ENCODE results near the gene MSL3B.

MSL3B gene

DNA sequence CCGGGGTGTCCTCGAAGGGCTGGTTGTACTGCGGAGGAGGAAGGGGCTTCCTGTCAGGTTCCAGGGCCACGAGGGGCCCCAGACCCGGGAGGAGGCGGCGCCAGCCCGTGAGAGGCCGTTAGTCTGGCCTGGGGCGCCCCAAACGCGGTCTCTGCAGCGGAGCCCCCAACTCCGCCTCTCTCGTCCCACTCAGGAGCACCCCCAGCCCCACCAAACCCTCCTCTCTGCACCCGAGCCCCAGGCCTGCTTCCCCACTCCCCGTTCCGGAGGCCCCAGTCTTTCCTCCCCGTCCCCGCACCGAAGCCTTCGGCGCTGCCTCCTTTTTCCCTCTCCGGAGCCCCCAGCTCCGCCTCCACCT is 14.3 kb downstream of the MSL3B start:
- no peak for DNase-seq (ENCODE audit: low read depth in 3 of 3, low spot score in 2 of 3)

DNA sequence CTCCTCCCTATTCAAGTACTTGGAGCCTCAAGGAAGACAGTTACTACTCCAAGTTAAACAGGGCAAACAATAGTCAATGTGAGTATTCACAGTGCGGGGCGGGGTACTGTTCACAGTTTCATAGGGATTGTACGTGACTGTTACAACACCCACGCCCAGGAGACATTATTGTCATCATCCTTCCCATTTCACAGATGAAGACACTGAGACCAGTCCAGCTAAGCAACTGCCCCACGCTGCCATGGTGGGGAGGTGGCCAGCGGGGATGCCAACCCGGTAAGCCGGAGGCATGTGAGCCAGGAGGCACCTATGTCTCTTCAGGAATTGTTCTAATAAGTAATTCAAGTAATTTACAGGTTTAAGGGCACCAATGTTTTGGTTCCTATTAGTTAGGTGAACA is 14.8 kb downstream of the MSL3B start:
- no peak for DNase-seq (ENCODE audit: low read depth in 3 of 3, low spot score in 2 of 3)

DNA sequence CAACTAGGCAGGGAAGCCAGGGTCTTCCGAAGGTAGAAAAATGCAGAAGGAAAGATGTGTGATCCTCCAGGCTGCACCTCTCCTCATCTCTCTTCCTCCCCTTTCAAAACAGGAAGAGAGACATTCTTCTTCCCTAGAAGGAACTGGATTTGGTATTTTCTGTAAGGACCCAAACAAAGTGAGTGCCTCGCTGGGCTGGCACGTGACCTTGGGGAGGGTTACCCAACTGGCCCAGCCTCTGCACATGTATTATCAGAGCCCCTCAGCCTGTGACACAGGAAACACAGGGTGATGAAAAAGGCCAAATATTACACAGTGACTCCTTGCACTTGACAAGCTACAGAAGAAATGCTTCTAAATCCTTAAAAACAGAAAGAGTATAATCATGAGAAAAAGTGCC is 16.1 kb downstream of the MSL3B start:
- DNase-seq (ENCODE audit: low read depth in 3 of 3, low spot score in 2 of 3), result no peak

DNA sequence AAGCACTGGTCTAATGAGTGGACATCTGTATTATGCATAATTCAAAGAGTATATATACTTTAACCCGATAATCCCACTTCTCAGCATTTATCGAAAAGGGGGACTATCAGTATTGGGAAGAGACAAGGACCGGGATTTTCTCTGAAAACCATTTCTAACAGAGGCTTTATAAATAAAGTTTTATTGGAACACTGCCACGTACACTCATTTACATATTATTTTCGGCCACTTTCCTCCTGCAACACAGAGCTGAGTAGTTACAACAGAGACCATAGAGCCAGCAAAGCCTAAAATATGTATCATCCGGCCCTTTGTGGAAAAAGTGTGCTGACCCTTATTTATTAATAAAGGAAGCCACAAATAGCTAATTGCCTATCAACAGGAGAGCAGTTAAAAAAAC is 17.0 kb downstream of the MSL3B start:
- DNase-seq (ENCODE audit: low read depth in 3 of 3, low spot score in 2 of 3), result no peak

DNA sequence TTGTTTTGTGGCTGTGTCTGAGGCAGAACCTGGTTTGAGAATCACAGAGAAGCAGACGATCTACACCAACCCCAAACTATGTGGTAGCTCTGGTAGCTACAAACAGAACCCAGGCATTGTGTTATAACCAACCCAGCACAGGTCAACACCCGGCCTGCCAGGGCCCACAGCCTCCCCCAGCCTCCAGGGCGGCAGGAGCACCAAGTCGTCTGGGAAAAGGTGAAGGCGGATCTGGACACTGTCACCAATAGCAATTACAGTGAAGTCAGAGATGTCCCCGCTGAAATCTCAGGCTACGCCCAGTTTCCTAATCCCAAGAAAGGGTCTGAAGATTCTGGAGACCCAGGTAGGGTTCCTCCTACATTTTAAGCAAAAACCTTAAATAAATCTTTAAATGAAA is 17.4 kb downstream of the MSL3B start:
- DNase-seq (ENCODE audit: low read depth in 3 of 3, low spot score in 2 of 3), result no peak

DNA sequence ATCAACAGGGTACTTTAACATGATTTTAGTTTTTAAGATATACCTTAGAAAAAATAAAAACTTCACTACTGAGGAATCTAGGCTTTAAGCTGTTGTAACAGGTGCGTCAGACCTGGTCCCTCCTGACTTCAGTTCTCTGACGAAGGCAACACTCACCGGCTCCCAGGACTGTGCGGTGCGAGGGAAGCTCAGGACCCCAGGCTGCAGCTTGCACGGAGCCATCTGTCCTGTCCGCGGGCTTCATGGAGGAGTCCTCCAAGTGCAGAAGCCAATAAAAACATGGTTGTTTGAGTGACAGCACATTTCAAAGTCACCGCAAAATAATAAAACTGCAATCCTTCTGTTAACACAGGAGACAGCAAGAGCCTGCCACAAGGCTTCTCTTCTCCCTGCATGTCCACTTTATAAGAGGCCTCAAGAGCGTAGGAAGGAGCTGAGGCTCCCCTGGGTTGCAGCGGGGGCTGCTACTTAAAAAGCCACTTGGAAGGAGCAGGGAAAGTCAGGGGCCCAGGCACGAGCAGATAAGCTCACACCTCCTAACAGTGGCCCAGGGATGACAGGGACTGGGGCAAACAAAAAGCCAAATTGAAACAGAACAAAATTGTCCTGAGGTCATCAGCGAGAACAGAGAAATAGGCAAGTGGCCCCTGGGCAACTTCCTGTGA is 18.4 kb downstream of the MSL3B start:
- DNase-seq (ENCODE audit: low read depth in 3 of 3, low spot score in 2 of 3), result no peak

DNA sequence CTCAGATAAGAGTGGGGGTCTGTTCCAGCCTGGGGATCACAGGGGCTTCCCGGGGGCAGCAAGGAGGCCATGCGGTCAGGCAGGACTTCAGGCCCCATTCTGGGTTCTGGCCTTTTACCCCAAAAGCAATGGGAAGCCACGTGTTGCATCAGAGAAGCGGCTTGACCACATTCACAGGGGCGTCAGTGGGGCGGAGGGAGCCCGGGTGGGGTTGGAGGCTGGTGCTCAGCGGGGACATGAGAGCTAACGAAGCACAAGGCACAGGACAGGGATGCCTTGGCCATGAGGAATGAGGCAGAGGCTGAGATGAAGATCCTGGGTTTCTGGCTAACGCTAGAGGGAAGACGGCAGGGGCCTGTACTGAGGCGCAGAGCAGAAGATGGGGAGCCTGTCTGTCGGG is 19.9 kb downstream of the MSL3B start:
- DNase-seq (ENCODE audit: low read depth in 3 of 3, low spot score in 2 of 3), result no peak

DNA sequence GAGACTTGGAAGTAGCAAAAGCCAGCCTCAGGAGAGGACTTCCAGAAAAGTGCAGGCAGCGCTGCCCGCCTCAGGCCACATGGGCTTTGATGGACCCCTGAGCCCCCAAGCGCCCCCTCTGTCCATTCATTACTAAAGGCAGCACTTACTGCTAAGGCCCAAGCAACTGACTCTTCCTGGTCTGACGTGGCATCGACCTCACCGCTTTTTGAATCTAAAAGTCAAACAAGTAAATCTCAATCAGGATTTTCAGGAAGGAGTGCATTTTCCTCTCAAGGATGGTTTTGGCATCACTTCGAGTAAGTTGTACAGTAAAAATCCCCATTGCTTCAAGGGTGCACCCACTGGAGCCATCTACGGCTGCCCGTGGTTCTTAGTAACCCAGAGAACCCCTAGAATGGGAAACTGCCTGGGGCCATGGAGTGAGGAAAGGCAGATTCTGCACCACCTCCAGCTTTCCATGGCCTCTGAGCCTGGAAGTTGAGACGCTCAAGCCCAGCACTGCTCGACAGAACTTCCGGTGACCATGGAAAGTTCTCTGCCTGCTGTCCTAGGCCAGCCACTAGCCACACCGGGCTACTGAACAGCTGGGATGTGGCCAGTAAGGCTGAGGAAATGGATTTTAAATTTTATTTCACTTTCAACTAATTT is 20.8 kb downstream of the MSL3B start:
- DNase-seq (ENCODE audit: low read depth in 3 of 3, low spot score in 2 of 3), result no peak

DNA sequence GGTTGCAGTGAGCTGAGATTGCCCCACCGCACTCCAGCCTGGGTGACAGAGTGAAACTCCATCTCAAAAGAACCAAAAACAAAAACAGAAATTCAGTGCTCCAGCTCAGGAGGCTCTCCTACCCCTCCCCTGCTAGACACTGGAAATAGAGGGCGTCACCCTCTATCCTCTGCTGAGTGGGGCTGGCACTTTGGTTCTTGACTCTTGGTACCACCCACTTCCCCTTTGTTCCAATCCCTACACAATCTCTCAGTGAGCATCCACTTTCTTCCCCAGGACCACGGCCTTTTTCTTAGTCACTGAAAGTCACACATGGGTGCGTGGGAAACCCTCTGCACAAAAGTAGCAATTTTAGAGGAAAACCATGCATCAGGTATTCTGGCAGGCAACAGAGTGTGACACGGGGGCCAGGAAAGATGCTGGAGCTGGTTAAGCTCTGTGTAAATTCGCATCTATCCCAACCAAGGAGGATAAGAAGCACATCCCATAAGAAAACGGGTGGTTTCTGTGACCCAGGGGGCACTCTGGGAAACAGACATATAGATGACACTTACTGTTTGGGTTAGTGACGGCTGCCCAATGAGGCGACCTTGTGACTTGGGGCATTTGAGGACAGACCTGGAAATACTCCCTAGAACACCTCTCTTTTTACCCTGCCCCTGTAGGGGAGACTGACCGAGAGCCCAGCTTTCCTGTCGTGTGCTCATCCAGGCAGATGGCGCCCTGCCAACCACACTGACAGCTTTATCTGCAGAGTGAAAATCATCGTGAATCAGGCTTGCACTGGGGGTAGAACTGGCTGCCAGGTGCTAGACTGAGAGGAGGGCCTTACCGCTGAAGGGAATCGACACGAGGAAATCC is 21.6 kb downstream of the MSL3B start:
- DNase-seq (ENCODE audit: low read depth in 3 of 3, low spot score in 2 of 3), result no peak

DNA sequence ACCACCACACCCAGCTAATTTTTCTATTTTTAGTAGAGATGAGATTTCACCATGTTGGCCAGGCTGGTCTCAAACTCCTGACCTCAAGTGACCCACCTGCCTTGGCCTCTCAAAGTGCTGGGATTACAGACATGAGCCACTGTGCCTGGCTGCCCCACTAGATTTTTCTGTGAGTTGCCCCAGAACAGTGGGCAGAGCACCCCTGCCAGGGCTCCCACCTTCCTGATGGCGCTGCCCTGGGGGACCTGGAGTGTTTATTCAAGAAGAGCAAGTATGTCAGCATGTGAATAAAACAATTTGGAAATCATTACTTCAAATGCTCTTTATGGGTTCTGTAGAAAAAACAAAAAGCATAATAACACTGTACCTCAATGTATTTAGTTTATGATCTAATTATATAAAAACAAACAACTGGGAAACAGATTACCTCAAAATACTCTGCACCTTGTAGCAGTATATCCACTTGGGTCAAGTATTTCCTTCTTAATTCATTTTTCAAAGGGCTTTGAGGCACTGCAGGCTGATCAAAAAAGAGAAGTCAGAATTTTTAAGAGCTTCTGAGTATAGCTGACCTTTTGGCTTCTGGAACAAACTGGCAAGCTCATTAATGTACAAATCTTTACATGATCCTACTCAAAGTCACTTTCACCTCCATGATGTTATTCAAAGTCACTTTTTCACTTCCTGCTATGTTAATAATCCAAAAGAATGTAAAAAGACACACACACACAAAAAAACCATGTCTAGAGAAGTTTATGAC is 22.7 kb downstream of the MSL3B start:
- no peak for DNase-seq (ENCODE audit: low read depth in 3 of 3, low spot score in 2 of 3)

DNA sequence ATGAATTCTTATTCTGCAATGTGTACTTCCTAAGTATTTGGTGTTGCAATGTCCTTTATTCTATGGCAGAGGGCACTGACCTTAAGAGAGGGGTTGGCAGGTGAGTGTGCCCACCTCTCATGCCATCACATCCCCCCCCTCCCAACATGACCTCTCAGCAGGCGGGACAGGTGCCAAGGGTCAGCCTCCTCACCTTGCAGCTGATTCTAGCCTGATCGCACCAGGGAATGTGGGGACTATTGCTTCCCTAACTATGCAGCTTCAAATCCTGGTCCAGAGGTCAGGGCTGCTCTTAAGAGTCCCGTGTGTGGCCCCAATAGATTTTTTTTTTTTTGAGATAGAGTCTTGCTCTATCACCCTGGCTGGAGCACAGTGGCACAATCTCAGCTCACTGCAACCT is 23.4 kb downstream of the MSL3B start:
- no peak for DNase-seq (ENCODE audit: low read depth in 3 of 3, low spot score in 2 of 3)

DNA sequence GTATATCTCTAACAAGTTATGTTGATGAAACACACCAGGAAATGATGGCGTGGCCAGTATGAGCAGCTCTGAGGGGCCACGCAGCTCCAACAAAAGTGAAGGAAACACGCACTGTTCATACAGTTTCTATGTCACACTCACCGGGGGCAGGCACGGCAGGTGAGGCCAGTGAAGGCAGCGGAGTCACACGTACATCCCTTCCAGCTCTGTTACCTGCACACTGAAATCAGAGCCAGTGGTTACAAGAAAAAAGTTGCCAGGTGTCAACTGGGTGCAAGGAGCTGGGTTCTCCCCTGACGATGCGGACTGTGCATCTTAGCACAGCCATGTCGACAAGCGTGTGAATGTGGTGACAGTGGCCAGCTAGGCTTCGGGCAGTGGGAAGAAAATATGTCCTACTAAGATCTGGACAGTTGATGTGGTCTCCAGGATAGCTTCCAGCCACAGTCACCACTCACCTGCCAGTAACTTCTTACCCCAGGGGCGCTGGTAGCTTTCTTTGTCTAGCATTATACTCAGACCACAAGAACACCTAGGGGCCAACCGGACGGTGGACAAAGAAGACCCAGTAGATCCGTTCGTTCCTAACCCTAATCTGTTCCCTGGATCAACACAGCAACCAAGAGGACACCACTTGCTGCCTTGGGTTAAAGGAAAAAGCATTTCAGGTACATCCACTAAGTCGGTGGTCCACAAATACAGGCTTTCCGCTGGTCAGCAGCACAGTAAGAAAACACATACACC is 23.9 kb downstream of the MSL3B start:
- DNase-seq (ENCODE audit: low read depth in 3 of 3, low spot score in 2 of 3), result no peak

DNA sequence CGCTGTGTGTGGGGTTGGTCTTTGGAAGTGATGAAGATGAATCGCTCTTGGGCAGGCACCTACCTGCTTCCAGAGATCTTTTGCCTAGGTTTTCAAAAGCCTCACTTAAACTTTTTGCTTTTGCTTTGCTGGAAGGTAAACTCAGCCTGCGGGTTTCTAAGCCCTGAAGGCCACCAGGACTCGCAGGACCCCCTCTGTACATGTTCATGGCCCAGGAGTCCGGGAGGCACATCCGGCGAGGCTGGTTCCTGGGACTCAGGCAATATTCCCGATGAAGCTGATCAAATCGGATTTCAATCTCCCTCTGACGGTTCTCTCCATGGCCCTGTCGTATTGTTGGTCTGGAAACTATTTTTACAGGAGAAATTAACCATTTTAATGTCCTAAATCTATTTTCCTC is 27.0 kb downstream of the MSL3B start:
- no peak for DNase-seq (ENCODE audit: low read depth in 3 of 3, low spot score in 2 of 3)

DNA sequence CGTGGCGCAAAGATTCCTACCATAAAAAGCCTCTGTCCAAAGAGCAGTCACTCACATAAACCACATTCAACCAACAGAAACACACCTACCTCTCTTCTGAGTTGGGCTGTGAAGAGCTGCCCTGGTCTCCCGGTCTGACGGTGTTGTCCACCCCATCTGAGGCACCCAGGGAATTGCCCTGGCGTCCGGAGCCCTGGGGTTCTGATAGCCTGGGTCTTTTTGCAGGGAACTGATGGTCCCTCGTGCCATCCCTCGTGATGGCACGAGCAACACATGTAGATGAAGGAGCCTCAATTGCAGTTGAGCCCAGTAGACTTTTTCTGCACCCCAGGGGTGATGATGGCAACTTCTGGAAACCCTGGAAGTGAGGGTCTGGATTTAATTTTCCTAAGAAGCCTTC is 27.7 kb downstream of the MSL3B start:
- DNase-seq (ENCODE audit: low read depth in 3 of 3, low spot score in 2 of 3), result no peak

DNA sequence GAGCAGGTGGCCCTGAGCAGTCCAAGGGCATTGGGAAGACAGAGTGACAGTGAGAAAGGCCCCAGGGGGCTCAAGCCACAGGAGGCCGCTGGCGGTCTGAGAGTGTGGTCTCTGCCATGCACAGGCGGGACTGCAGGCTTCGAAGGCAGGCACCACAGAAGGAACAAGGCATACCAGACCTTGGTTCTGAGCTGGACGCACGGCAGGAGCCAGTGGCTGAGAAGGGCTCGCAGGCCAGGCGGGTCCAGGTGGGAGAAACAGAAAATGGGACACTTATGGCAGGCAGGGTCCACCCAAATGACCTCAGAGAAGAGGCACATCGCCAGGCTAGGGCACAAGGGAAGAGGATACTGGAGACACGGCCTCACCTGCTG is 28.8 kb downstream of the MSL3B start:
- no peak for DNase-seq (ENCODE audit: low read depth in 3 of 3, low spot score in 2 of 3)

DNA sequence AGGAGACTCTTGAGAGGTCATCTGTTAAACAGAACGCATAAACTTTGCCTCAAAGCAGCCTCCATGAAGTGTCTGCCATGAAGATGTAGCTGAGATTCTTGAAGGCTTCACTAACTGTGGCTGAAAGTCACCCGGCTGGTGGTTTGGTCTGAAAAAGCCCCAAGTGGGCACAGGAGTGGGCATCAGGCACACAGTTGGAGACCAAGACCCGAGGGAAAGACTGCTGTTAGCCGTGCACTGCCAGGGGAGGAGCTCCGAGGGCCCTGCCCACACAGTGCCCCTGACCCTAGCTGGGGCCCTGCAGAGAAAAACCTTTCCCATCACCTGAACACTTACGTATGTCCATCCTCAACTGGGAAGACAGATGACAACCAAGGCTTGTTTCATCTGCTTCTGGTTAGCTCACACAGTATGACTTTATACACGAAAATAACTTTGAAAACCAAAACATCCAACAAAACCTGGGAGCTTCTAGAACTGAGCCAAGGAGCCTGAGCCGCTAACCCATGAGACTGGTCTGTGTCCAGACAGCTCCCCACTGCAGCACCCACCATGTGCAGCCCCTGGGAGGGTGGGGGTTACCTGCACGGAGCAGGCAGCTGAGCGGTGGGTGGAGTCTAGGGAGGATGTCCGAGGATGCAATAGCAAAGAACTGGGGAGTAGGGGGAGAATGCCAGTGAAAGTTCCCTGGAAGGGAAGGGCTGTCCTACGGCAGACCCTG is 29.3 kb downstream of the MSL3B start:
- no peak for DNase-seq (ENCODE audit: low read depth in 3 of 3, low spot score in 2 of 3)

DNA sequence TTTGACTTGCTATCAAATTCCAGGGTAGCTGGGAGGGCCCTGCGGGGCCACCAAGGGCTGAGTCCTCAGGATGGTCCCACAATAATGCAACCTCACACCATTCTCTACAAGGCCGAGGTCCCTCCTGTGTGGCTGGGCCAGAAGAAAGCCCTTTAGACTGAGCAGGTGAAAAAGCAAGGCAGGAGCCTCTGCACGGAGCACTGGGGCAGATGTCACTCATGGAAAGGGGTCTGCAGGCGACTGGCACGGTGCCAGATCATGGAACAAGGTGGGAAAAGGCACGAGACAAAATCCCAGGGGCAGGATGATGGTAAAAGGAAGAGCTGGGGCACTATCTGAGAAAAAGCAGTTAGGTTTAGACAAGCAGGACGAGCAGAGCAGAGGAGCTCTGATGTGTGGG is 29.9 kb downstream of the MSL3B start:
- no peak for DNase-seq (ENCODE audit: low read depth in 3 of 3, low spot score in 2 of 3)

DNA sequence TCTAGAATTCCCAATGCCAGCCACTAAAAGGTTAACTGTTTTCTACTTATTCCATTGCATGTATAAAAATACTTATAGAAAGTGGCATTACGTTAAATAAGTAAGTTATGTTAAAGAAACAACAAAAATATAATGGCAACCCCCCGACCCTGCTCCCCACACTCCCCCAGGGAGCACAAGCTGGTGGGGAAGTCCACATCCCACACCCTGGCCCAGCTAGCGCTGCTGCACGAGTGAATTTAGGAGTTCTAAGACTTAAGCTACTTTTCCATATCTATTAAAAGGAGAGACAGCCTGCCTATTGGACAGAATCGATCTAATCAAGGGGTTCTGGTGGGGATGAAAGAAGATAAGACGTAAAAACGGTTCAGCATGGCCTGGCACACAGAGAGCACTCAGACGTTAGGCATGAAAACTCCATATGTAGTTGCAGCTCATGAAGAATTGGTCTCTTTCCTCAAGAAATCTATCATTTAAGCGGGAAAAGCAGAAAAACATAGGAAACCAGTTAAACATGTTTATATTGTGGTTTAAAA is 30.4 kb downstream of the MSL3B start:
- DNase-seq (ENCODE audit: low read depth in 3 of 3, low spot score in 2 of 3), result no peak

DNA sequence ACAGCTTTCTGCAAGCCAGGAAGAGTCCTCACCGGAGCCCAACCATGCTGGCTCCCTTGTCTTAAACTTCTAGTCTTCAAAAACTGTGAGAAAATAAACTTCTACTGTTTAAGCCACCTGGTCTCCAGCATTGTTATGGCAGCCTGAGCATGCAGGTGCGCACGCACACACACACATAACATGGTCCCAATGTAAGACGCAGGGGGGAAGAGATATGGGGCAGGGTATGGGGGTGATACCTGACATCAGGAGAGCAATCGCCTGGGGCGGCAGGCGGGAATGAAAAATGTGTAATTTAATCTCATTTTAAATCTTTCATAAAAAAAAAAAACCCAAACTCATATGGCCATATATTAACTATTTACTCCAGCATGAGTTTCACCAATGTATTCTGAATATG is 31.8 kb downstream of the MSL3B start:
- no peak for DNase-seq (ENCODE audit: low read depth in 3 of 3, low spot score in 2 of 3)
